ENCODE measurements around the gene MMP12.
A peak's percentile ranks its signal among the peaks of the same experiment; 100 is the strongest.
"Not testable (repeated sequence)": the region's sequence is repeated elsewhere in the genome, so short reads cannot be mapped to it uniquely, and the experiment has no call there.

Gene MMP12

DNA sequence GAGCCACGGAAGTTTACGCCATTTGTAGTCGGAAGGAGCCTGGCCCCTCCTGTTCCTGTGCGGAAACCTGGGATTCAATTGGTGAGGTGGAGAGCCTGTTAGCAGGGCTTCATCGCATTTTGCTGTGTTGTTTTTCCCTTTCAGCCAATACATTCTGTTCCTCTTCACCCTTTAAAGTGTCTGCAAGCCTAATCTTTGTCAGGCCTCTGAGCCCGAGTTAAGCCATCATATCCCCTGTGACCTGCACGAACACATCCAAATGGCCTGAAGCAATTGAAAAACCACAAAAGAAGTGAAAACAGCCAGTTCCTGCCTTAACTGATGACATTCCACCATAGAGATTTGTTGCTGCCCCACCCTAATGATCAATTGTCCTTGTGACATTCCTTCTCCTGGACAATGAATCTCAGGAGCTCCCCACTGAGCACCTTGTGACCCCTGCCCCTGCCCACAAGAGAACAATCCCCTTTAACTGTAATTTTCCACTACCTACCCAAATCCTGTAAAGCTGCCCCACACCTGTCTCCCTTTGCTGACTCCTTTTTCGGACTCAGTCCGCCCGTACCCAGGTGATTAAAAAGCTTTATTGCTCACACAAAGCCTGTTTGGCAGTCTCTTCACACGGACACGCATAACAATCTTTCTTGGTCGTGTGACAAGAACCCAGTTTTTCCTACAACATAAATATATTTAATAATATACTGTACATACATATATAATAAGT, 37.1 kb upstream of the MMP12 start:
- peak overlapping the region; percentile 74 for H3K27ac ChIP-seq
- TF ChIP-seq, protein P1, sequence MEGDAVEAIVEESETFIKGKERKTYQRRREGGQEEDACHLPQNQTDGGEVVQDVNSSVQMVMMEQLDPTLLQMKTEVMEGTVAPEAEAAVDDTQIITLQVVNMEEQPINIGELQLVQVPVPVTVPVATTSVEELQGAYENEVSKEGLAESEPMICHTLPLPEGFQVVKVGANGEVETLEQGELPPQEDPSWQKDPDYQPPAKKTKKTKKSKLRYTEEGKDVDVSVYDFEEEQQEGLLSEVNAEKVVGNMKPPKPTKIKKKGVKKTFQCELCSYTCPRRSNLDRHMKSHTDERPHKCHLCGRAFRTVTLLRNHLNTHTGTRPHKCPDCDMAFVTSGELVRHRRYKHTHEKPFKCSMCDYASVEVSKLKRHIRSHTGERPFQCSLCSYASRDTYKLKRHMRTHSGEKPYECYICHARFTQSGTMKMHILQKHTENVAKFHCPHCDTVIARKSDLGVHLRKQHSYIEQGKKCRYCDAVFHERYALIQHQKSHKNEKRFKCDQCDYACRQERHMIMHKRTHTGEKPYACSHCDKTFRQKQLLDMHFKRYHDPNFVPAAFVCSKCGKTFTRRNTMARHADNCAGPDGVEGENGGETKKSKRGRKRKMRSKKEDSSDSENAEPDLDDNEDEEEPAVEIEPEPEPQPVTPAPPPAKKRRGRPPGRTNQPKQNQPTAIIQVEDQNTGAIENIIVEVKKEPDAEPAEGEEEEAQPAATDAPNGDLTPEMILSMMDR (conservative IDR thresholded peaks at IDR 0.05; ENCODE audit: low read depth) = no peak
- CTCF ChIA-PET = interaction anchor here (0.6 kb wide), 2 partner anchors 8 to 1164 kb away, joined by 3 to 4 read pairs; no protein-coding TSS in a partner anchor

DNA sequence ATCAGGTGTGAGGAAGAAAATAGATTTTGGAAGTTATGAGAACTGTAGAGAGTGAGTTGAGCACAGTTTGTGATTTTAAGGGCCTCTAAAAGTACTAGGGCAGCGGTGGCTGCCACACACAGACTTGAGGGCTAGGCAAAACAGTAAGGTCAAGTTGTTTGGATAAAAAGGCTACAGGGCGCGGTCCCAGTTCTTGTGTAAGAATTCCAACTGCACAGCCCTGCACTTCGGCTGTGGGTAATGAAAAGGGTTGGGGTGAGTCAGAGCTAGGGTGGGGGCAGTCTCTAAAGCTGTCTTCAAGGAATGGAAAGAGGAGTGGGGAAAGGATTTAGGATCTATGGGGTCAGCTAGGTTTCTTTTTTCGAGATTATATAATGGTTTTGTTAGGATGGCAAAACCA, 31.1 kb upstream of the MMP12 start:
- DNase-seq (ENCODE audit: low spot score); POLR2A ChIA-PET (ENCODE audit: low non-redundant PET): not testable (repeated sequence)
- H3K27ac ChIP-seq = peak overlapping the region; percentile 20; the same call in 1 of the 2 replicates
- CTCF ChIA-PET = interaction anchor here (0.6 kb wide), 1 partner anchor 186 kb away, joined by 3 read pairs; the partner anchor contains the start of gene DCUN1D5

More for the DNA sequence above, 37.1 kb upstream of the MMP12 start:
- POLR2A ChIA-PET (ENCODE audit: low non-redundant PET) = no interaction called here
- no peak for DNase-seq (ENCODE audit: low spot score)

DNA sequence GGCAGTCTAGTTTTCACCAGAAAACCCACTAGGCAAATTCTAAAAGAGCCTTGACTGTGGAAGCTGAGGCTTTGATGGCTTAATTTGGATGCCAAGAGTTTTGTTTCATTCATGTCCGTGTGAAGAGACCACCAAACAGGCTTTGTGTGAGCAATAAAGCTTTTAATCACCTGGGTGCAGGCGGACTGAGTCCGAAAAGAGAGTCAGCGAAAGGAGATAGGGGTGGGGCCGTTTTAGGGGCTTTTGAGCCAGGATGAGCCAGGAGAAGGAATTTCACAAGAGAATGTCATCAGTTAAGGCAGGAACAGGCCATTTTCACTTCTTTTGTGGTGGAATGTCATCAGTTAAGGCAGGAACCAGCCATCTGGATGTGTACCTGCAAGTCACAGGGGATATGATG, 29.1 kb upstream of the MMP12 start:
- H3K27ac ChIP-seq; DNase-seq (ENCODE audit: low spot score); POLR2A ChIA-PET (ENCODE audit: low non-redundant PET): not testable (repeated sequence)
- CTCF ChIA-PET = interaction anchor here (0.6 kb wide), 1 partner anchor 8 kb away, joined by 3 read pairs; no protein-coding TSS in a partner anchor

DNA sequence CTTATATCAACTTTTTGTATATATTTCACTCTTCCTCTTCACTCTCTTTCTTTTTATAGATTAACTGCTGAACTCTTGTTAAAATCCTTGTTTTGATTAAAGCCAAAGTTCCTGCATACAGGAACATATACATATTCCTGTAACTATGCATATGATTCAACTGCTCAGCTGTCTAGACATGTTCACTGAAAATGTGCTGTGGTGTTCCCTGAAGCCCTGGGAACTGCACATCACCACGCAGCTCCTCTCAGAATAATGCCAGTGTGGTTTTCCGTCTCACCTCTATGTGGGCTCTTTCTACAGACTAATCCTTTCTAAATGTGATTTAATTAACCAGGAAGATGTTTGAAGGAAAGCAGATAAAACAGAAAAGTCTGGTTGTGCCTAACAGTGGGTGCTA, 25.6 kb upstream of the MMP12 start:
- no peak overlapping the region for H3K27ac ChIP-seq
- TF ChIP-seq, protein P1 (conservative IDR thresholded peaks at IDR 0.05; ENCODE audit: low read depth) = no peak
- CTCF ChIA-PET = interaction anchor here (0.7 kb wide), 1 partner anchor 24 kb away, joined by 3 read pairs; no protein-coding TSS in a partner anchor
- DNase-seq (ENCODE audit: low spot score) = peak; percentile 45
- POLR2A ChIA-PET (ENCODE audit: low non-redundant PET) = no interaction called here

DNA sequence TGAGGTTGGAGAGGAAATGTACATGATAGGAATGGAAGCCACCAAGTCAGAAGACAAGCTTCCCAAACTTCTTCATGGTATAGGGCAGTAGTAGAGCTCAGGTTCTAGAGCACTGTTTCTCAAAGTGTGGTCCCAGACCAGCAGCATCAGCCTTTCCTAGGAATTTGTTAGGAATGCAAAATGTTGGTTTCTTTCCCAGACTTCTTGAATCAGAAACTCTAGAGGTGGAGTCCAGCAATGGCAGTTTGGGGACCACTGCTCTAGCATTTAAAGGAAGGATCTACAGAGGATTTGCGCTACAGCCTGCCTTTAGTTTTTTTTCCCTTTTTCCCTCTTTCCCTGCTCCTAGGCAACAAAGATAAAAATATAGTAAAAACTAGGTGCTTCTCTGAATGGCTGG, 17.0 kb upstream of the MMP12 start:
- TF ChIP-seq, protein P1 (conservative IDR thresholded peaks at IDR 0.05; ENCODE audit: low read depth) = no peak
- DNase-seq (ENCODE audit: low spot score) = no peak
- ChIA-PET POLR2A (ENCODE audit: low non-redundant PET) (no interaction called here), CTCF (no interaction called here)
- no peak overlapping the region for H3K27ac ChIP-seq

DNA sequence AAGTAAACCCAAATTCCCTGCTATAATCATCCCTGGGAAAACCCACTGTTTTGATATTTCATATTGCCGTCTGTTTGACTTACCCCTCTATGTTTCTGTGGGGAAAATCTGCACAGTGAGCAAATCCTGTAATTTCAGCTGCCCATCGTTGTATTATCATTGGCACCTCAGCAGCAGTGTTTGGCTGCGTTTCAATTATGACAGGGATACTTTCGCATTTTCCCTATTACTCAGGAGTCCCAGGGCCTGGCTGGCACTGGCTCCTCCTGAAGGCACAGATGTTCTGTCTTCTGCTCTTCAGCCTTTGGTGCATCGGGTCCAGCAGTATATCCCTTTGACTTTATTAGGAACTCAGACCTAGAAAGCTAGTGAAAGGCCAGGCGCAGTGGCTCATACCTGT, 12.2 kb upstream of the MMP12 start:
- ChIA-PET CTCF (no interaction called here), POLR2A (ENCODE audit: low non-redundant PET) (no interaction called here)
- H3K27ac ChIP-seq = peak overlapping the region; percentile 68
- peak; percentile 30 for DNase-seq (ENCODE audit: low spot score)
- TF ChIP-seq, protein P1 (conservative IDR thresholded peaks at IDR 0.05; ENCODE audit: low read depth) = no peak

DNA sequence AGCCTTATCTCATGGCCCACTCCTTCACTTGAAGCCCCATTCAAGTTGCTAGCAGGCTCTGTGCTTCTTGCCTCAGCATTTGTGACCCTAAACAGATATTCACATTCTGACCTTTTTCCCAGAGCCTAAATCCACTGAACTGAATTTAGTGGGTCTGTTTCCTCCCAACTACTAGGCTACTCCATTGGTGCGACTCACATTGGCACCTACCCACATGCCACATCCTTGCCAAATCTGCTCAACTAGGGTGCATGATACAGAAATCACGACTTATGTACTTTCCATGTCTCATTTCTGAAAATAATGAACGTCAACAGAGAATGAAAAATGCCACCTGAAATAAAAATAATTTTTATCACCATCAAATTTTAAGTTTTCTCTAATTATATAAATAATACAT, 8.4 kb upstream of the MMP12 start:
- CTCF ChIA-PET = interaction anchor here (1.2 kb wide), 1 partner anchor 31 kb away, joined by 3 read pairs; no protein-coding TSS in a partner anchor
- POLR2A ChIA-PET (ENCODE audit: low non-redundant PET) = no interaction called here
- DNase-seq (ENCODE audit: low spot score) = no peak
- TF ChIP-seq, protein P1 (conservative IDR thresholded peaks at IDR 0.05; ENCODE audit: low read depth) = no peak
- no peak overlapping the region for H3K27ac ChIP-seq

All from RWPE1 (cell line).